Right hindlimb (tissue), 1 donor: ENCODE data around the gene PRPH.

Experiments
- DNase-seq: peaks from one replicate; pipeline ENCODE4 v3.0.0-alpha.2; 2018

The PRPH gene

DNA sequence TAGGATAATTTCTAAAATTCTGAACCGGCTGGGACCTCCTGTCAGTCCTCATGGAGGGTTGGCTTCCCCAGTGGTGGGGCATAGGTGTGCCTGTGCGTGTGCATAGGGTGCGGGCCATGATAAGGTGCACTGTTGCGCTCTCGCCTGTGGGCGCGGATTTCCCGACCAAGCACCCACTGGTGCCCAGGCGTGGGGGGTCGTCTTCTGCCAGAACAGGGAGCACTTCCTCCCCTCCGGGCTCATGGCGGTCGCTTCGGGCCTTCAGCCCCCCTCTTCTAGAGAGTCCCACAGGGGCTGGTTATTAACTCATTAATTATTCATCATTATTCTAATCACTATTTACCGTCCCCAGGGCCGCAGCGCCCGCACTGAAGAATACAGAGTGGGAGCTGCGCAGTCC, 39.3 kb downstream of the PRPH start:
- DNase-seq = no peak

DNA sequence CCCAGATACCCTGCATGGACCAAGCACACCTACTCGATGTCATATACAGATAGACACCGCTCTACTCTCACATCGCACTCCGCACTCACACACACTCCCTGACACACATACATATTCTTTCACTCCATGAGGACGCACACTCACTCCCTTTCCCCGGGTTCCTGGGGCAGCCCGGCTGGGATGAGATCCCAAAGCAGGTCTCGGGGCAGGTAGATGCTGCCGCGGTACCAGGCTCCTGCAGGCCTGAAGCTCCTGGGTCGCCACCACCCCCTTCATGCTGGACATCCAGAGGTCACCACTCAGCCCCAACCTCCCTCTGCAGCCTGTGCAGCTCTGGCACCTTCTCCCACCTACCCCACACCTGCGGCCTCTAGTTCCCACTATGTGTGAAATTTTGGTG, 39.7 kb downstream of the PRPH start:
- no peak for DNase-seq

DNA sequence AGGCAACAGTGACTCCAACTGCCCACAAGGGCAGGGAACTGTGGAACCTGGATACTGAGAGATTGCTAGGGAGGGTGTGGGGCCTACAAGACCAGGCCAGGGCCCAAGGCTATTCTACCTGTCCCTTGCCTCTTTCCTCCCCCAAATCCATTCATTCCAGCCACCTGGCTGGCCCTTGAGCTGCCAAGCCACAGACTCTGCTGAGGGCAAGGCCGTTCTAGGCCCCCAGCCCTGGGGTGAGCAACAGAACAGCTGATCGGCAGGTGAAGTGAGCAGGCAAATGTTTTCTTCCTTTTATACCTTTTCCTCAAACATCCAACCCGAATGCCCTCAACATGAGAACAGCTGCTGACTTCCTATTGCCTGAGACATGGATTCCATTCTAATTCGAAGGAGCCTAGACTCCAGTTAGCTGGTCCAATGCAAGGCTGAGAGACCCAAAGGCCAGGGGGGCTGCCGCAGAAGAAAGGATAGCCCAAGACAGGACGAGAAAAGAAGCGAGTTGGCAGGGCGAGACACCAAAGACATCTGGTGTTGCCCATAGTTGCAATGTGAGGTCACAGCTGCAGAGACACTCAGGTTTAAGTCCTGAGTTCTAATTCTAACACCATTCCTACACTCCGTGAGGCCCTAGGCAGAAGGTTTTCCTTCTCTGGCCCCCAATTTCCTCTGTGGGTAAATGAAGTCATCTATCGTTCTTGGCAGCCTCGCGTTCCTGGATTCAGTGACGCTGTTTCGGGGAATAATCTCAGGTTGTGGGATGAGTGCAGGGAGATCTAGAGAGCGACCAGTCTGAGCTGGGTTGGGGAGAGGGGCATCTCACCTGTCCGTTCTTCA, 40.4 kb downstream of the PRPH start:
- DNase-seq = no peak

DNA sequence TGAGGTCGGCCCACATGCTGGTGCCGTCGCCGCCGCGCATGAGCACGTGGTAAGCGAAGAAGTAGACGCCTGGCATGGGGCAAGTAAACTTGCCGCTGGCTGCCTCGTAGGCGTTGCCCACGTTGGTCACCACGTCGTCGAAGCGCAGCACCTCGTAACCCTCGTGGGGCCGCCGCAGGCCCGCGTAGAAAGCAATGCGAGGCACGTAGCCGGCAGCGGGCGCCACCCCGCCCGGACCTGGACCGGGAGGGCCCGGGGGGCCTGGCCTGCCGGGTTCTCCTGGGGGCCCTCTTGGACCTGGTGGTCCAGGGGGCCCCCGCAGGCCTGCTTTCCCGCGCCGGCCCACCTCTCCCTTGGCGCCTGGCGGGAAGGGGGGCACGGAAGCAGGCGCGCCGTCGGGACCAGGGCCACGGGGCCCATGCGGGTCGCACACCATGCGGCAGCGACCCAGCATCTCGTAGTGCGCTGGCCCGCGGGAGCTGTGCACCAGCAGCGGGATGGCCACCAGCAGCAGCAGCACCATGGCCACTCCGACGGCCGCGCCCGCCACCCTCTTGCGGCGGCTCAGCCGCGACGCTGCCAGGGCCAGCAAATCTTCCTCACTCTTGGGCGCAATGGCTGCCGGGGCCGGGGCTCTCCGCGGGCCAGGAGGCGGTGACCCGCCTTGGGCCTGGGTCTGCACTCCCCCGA, 41.2 kb downstream of the PRPH start:
- no peak for DNase-seq

DNA sequence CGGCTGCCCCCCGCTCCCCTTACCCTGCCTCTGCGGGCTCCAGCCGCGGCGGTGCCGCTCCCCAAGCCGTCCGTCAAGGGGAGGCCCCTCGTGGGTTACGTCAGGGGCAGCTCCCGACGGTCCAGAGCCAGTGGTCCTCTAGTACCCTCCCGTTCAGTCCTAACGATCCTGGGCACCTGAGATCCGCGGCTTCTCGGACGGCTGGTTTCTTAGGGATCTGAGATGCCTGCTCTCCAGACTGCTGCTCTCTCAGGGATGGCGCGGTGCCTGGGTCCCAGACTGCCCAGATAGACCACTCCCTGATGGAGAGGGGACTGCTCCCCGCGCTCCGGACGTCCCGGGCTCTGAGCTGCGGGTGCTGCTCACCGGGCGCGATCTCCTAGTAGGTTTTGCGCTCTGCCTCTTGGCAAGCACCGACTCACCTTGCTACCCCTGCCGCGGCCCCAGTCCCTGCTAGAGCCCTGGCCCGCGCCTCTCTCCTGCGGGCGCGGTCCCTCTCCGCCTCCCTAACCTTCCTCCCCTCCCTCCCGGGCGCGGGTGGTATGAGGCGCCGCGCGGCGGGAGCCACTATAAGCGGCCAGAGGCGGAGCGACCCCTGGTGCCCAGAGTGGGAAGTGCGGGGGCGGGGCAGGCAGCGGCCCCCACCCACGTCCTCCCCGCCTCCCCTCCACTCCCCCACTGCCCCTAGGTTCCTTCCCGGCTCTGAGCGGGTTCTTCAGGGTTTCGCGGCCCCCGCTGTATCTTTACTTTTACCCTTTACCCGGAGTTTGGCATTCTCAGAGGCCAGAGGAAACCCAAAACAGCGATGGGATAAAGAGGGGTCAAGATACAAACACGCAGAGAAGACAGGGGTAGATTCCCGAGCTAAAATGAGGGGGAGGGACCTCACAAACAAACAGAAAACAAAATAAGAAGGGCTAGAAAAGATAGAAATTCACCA, 42.0 kb downstream of the PRPH start, which contains the start of gene C1QL4:
TSS of gene C1QL4 (minus strand) at position 544 of the 940 bp plus-strand sequence. CDS start 711 bp downstream, outside the sequence.
- DNase-seq = peak; percentile 89

DNA sequence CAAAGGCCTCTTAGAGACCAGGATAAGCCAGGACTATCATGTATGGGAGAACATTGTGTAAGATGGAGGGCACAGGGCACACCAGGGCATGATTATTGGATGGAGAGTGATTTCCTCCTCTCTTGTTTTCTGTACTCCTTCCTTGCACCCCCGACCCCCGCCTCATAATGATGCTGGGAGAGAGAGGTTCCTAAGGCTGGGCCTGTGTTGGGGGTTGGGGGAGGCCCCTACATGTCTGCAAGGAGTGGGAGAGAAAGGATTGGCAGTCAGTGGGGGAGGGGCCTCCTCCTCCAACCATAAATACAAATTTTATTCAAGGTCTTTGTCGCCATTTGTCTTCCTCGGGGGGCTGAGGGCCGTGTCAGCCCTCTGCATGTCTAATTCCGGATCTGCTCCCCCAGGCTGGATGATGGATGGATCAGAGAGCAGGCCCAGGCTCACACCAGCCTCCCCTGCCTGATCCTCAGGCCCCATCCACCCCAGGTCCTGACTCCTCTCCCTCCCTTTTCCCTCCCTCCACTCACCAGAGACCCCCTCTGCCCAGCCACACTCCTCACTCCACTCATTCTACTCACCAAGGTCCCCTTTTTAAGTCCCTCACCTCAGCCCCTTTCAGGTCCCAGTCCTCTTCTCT, 44.0 kb downstream of the PRPH start:
- no peak for DNase-seq

DNA sequence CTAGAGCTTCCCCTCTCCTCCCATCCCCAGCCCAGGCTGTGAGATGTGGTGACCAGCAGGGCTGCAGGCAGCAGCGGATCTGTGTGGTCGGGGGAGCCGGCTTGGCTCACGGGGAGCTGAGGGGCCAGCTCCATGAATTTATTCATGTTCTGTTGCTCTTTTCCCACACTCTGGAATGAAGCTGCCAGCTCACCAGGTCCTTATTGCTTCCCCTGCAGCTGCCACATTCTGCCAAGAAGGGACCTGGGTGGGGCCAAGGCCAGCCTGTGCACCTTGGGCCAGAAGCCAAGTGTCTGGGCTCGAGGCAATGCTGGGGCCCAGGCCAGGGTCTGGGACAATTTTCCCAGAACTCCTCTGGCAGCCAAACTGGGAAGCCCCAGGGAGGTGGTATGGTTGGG, 44.5 kb downstream of the PRPH start:
- DNase-seq = no peak

DNA sequence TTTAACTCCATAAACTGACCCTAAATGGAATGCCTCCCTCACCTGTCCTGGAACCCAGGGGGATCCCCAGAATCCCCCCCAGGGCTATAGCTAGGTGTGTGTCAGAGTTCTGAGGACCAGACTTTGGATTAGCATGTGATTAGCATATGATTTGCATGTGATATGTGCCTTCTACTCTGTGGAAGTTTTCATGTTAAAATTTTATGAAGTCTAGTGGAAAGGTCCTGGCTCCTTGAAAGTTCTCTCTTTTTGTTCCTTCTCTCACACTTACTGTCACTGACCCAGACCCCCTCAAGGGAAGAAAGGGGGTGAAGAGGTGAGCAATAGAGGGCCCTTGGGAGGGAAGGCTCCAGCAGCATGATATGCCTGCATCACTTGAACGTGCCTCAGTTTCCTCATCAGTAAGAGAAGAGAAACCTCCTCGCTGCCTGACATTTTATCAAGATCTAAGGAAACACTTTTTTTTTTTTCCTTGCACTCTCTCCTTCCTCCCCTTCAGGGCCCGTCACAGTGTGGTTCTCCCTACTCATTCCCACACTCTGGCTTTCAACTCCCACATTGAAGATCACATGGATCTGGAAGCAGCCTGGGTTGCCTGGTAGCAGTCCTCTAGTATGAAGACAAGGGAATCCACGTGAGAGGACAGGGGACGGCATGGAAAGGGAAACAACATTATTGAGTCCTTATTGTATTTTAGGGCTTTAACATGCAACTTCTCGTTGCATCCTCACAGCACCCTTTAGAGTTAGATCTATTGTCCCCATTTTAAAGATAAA, 45.3 kb downstream of the PRPH start:
- DNase-seq = no peak

DNA sequence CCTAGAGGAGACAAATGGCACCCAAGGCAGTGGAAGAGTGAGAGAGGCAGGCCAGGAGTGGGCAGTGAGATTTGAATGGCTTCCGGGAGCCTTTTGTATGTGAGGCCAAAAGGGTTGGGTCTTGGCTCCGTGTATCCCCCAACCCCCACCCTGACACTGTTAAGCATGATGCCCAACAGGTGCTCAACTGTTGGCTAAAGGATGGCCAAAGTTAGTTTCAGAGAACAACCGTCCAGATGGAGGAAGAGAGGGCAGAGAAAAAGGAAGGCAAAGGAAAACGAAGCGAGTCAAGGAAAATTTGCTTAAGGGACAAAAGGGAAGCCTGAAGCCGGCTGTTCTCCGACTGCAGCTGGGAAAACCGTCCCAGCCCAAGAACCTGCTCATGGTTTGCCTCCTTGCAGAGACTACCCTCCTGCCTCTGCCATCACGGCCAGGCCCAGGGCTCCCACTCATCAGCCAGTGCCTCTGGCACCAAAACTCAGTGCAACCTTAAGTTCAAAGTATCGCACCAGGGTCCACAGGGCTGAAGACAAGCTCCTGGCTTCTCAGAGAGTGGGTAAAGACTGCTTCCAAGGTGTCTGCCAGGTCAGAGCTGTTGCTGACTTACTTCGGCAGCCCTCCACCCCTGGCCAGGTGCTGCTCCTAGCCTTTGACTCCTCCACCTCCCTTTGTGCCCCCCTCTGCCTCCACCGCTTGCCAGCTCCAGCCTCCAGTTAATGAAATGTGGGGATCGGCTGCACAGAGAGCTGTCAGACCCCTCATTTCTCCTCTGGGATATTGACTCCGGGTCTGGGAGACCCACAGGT, 46.2 kb downstream of the PRPH start:
- DNase-seq = no peak

DNA sequence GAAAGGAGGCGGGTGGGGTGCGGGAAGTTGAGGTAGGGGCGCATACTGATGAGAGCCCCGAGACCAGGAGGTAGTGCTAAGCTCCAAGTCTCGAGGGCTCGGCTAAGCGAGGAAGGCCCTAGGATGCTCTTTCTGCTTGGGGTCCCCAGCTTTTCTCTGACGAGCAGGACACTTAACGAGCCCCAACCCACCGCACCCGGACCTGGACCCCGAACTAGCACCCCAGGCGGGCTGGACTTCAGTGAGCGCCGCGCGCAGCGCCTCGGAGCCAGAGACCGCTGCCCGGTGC, 46.8 kb downstream of the PRPH start:
- no peak for DNase-seq

DNA sequence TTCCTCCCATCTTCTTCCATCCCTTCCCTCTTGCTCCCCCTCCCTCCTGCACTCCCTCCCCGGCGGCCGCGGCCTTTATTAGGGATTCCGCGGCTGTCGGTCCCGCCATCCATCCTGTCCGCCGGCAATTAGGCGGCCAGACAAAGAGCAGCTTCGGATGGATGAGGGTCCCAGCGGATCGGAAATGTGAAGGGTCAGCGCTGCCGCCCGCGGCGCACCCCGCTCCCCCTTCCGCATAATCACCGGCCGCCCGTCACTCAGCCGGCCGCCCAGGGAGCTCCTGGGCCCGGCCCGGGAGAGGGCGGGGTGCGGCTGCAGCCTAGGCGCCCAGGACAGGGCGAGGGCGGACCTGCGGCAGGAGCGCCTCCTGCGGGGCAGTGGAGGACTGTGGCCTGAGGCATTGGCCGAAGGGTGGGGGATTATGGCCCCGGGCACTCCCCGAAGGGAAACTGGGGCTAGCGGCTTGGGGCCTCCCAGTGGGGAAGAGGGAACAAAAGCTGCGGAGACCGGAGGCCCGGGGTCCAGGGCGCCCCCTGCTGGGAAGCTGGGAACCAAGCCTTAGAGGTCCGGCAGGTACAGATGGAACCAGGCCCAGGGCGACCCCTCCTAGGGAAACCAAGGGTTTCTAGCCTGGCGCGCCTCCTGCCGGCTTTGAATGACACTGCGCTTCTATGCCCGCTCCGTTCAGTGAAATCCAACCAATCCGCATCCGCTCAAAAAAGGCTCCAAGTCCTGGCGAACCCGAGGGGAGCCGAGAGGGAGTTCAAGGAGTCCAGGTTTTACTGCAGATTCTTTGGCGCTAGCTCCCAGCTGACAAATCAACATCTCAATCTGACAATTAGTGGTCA, 47.3 kb downstream of the PRPH start:
- peak; percentile 77 for DNase-seq

DNA sequence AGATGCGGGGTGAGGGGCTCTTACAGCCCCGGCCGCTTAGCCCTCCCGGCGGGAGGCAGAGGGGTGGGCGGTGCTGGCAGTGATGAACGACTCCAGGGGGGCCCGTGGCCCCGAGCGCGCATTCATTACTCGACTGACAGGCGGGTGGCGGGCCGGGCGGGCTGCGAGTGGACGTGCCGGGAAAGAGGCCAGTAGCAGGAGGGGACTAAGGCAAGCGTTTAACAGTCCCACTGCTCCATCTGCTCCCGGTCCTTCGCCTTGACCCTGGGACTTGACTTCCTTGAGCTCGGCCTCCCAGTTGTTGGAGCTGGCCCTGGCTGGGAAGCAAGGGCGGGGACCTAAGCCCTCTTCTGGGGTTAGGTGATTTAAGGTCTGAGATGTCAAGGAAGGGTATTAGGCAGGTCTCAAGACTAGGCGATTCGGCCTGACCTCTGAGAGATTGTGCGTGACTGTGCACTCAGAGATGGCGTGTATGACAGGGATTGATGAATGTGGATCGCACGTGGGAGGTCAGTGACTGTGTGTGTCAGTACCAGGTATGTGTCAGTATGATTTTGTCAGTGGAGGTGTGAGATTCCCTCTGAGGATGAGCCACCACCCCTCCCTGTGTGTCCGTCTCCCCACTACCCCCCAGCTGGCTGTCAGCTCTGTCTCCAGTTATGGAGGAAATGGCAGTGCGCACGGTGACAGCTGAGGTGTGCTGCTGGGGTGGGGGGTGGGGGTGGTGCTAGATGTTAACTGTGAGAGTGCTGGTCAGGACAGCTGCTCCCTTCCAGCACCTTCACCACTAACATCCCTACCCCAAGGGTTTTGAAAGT, 48.2 kb downstream of the PRPH start:
- peak; percentile 57 for DNase-seq

DNA sequence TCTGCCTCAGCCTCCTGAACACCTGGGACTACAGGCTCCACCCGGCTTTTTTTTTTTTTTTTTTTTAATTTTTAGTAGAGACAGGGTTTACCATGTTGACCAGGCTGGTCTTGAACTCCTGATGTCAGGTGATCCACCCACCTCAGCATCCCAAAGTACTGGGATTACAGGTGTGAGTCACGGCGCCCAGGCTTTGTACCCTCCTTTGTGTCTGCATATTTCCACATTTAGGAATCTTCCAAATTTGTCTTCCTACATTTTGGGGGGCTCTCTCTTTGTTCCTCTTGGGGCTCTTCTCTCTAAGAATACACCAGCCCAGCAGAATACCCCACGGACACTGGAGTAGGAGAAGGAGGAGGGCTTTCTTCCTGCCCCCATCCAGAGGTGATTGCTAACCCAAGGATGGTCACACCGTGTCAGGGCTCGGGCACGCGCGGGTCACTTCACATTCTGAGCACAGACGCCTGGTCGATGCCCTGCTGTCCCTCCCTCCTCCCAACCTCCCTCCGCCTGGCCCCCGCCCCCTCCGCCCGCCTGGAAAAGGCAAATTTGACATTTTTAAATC, 49.6 kb downstream of the PRPH start:
- no peak for DNase-seq

DNA sequence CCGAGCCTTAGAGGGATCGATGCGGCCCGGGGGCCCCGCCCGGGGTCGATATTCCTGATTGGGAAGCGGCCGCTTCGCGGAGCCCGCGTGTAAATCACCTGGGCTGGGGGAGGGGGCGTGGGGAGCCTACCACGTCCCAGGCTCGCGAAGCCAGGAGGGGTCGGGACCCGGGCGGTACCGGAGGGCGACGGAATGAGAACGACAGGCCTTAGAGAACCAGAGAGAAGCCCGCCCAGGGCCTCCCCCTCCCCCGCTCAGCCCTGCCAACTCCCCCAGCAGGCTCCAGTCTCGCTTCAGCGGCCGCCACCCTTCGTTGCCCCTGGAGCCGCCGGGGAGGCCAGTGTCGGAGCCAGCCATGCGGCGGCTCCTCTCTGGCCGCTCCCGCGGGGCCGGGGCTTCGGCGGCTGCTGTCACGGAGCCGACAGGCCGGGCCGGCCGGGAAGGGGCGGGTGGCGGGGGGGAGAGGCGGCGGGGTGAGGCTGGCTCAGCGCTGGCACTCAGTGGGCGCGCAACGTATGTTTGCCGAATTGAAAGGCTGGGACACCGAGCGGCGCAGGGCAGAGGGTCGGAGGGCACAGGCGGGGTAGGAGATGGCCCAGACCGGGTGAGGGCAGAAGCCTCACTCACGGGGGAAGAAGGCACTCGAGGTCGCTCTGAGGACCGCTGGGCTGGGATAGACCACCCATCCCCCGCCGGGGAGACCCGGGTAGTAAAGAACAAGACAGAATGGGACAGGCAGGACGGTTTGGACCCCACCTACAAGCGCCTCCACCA, 50.3 kb downstream of the PRPH start:
- DNase-seq = peak; percentile 57

DNA sequence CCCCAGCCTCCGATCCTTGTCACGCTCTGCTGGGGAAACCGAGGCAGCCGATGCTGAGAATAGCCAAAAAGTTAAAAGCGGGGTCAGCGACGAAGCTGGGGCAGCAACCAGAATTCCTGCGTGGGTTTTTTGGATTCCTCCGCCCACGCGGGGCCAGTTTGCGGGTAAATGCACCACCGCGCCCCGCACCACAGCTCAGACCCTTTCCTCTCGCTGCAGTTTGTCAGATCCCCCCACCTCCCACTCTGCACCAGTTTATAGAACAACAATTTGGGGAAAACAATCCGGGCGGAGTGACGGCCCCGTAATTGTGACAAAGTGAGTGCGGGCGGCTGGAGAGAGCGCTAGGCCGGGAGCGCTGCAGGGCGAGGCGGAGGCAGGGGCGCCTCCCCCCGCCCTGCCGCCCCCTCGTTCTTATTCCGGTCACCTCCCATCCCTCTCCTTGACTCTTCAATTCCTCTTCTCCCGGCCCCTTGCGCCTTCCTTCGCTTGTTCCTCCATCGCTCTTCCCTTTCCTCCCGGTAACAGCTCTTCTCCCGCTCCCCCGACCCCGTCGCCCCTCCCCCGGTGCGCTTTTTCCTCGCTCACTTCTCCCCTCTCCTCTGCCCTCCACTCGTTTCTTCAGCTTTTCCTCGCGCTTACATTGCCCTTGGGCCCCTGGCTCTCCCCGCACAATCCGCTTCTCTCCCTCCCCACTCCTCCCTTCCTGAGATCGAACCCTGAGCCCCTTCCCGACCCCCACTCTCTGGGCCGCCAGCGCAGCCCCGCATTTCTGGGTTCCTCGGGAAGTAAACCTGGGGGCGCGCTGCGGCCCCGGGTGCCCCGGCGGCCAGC, 51.1 kb downstream of the PRPH start:
- DNase-seq = no peak

DNA sequence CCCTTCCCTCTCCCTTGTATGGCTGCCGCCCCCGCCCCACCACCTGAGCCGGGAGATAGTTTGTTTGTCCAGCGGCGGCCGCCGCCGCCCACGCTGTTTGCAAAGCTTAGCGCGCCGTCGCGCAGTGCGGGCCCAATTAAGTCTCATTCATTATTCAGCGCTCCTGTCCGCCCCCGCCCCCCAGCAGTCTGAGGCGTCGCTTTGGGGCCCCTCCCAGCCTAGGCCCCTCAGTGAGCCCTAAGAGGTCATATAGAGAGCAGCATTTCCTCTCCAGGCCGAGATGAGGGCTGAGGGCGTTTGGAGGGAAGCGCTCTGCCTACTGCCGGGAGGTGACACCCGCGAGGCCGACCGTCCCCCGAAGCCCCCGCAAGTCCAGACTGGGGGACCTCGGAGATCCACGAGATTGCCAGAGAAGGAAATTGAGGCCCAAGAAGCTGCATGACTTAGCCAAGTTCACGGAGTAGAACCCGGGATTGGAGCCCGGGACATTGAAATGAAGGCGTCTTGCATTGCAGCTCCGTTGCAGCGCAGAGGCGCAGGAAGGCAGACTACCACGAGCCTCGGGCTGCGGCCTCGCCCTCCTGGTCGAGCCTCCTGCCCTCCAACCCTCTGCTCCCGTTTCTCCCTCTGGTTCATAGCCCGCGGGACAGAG, 51.8 kb downstream of the PRPH start, which contains the start of gene DNAJC22:
TSS of gene DNAJC22 (plus strand) at position 230 of the 652 bp plus-strand sequence. CDS start 1,985 bp downstream, outside the sequence.
- peak; percentile 41 for DNase-seq
